ENCODE measurements around the gene IL12B.
"Not testable (repeated sequence)": the region's sequence is repeated elsewhere in the genome, so short reads cannot be mapped to it uniquely, and the experiment has no call there.

Gene IL12B

GRCh38 chr5:159290741-159291140 lies 39.5 kb downstream of the IL12B start:
- Mint-ChIP-seq H3K27me3 (ENCODE audit: low read depth, poor library complexity) (peaks cover 13% of the 10 kb centered on the region), H3K4me3 (no peak overlapping the region), H3K9me3 (peaks cover 19% of the 10 kb centered on the region), H3K27ac (no peak overlapping the region), H3K4me1 (no peaks in the 10 kb centered on the region), H3K36me3 (ENCODE audit: low read depth) (no peaks in the 10 kb centered on the region)
- TF ChIP-seq CTCF (IDR thresholded peaks at IDR 0.05), result no peak
- DNase-seq, result no peak

GRCh38 chr5:159286420-159287035 lies 43.8 kb downstream of the IL12B start:
- Mint-ChIP-seq H3K36me3 (ENCODE audit: low read depth) (no peaks in the 10 kb centered on the region), H3K4me1 (no peaks in the 10 kb centered on the region), H3K4me3 (no peak overlapping the region), H3K27me3 (ENCODE audit: low read depth, poor library complexity) (peaks cover 10% of the 10 kb centered on the region), H3K9me3 (peaks cover 17% of the 10 kb centered on the region), H3K27ac (no peak overlapping the region)
- peak; percentile 41 for TF ChIP-seq CTCF (IDR thresholded peaks at IDR 0.05)
- DNase-seq, result no peak

GRCh38 chr5:159274676-159275075 lies 55.6 kb downstream of the IL12B start:
- no peak overlapping the region for H3K4me3 Mint-ChIP-seq
- no peaks in the 10 kb centered on the region for H3K27me3 Mint-ChIP-seq (ENCODE audit: low read depth, poor library complexity)
- H3K27ac Mint-ChIP-seq, result no peak overlapping the region

GRCh38 chr5:159273923-159274322 lies 56.4 kb downstream of the IL12B start:
- no peak for DNase-seq
- Mint-ChIP-seq H3K27ac (no peak overlapping the region), H3K27me3 (ENCODE audit: low read depth, poor library complexity) (no peaks in the 10 kb centered on the region), H3K36me3 (ENCODE audit: low read depth) (peaks cover 56% of the 10 kb centered on the region), H3K4me3 (no peak overlapping the region), H3K9me3 (no peaks in the 10 kb centered on the region), H3K4me1 (no peaks in the 10 kb centered on the region)
- no peak for TF ChIP-seq CTCF (IDR thresholded peaks at IDR 0.05)

More at GRCh38 chr5:159274676-159275075, 55.6 kb downstream of the IL12B start:
- Mint-ChIP-seq H3K4me1 (no peaks in the 10 kb centered on the region), H3K36me3 (ENCODE audit: low read depth) (peaks cover 58% of the 10 kb centered on the region), H3K9me3 (no peaks in the 10 kb centered on the region)
- TF ChIP-seq CTCF (IDR thresholded peaks at IDR 0.05), result no peak
- DNase-seq, result no peak

- Mint-ChIP-seq H3K27me3 (ENCODE audit: low read depth, poor library complexity) (no peaks in the 10 kb centered on the region), H3K4me3 (no peak overlapping the region), H3K4me1 (no peaks in the 10 kb centered on the region), H3K27ac (no peak overlapping the region), H3K36me3 (ENCODE audit: low read depth) (peaks cover 57% of the 10 kb centered on the region), H3K9me3 (peaks cover 22% of the 10 kb centered on the region)
- no peak for DNase-seq
- no peak for TF ChIP-seq CTCF (IDR thresholded peaks at IDR 0.05)
Measured at GRCh38 chr5:159269723-159270122, 60.6 kb downstream of the IL12B start.

- Mint-ChIP-seq H3K4me1 (peaks cover 20% of the 10 kb centered on the region), H3K36me3 (ENCODE audit: low read depth) (peaks cover 44% of the 10 kb centered on the region), H3K9me3 (peaks cover 26% of the 10 kb centered on the region)
- H3K27me3 Mint-ChIP-seq (ENCODE audit: low read depth, poor library complexity); H3K27ac Mint-ChIP-seq; H3K4me3 Mint-ChIP-seq; DNase-seq: not testable (repeated sequence)
Measured at GRCh38 chr5:159266764-159267163, 63.5 kb downstream of the IL12B start.

Measured in nephron progenitor cell (in vitro differentiated cells).